Glomerular endothelial cell (primary cell): Measurements from ENCODE around the gene MAPK14. TPM values are rescaled to one million over a fixed set of nuclear protein-coding genes. Genes with fewer than 3 reads are reported as not detected.

Experiments
- DNase-seq: peaks from one replicate; pipeline ENCODE4 v3.0.0-alpha.2; 2011; ENCODE audit warnings: low read depth, low spot score; ENCODE audit errors: extremely low read depth
- total RNA-seq: library from RNA; depleted of rRNA; stranded (reverse); fragments of >200 nt; gene quantifications from 2 replicates; pipeline ENCODE4 v1.2.3, GENCODE V29; 2015

Gene MAPK14
- total RNA-seq, 1 donor from 2014 or later = 46.1 TPM

- peak; percentile 94 for DNase-seq
These were observed 104.1 kb downstream of the MAPK14 start for GRCh38 chr6:36131511-36132245.

GRCh38 chr6:36132246-36132895 lies 104.8 kb downstream of the MAPK14 start:
- DNase-seq = no peak

- DNase-seq = no peak
These were observed 105.5 kb downstream of the MAPK14 start for GRCh38 chr6:36133148-36133547.

GRCh38 chr6:36133912-36134311 lies 106.3 kb downstream of the MAPK14 start:
- DNase-seq = no peak

GRCh38 chr6:36135053-36135731 lies 107.6 kb downstream of the MAPK14 start:
- no peak for DNase-seq

- no peak for DNase-seq
These were observed 108.4 kb downstream of the MAPK14 start for GRCh38 chr6:36136034-36136433.

GRCh38 chr6:36136551-36136950 lies 108.9 kb downstream of the MAPK14 start:
- no peak for DNase-seq

- DNase-seq = no peak
These were observed 111.1 kb downstream of the MAPK14 start for GRCh38 chr6:36138667-36139066.

GRCh38 chr6:36139431-36139830 lies 111.8 kb downstream of the MAPK14 start:
- no peak for DNase-seq

GRCh38 chr6:36139991-36140710 lies 112.5 kb downstream of the MAPK14 start:
- DNase-seq = no peak

- no peak for DNase-seq
These were observed 113.5 kb downstream of the MAPK14 start for GRCh38 chr6:36141091-36141490.

- DNase-seq = no peak
These were observed 114.4 kb downstream of the MAPK14 start for GRCh38 chr6:36141961-36142360.

GRCh38 chr6:36142971-36143838 lies 115.6 kb downstream of the MAPK14 start:
- no peak for DNase-seq

- no peak for DNase-seq
These were observed 117.9 kb downstream of the MAPK14 start for GRCh38 chr6:36145495-36145894.

- DNase-seq = no peak
These were observed 119.7 kb downstream of the MAPK14 start for GRCh38 chr6:36147294-36147693.

- no peak for DNase-seq
These were observed 121.9 kb downstream of the MAPK14 start for GRCh38 chr6:36149476-36149875.

GRCh38 chr6:36150283-36150682 lies 122.7 kb downstream of the MAPK14 start:
- no peak for DNase-seq

GRCh38 chr6:36154286-36154685 lies 126.7 kb downstream of the MAPK14 start:
- DNase-seq = no peak

GRCh38 chr6:36155662-36156061 lies 128.1 kb downstream of the MAPK14 start:
- DNase-seq = no peak

GRCh38 chr6:36160147-36160760 lies 132.6 kb downstream of the MAPK14 start:
- no peak for DNase-seq
